HuH-7.5 (cell line): ENCODE results near the gene CDC14A.

Source experiments
- DNase-seq: peaks from one replicate; pipeline ENCODE4 v3.0.0; 2011; ENCODE audit warnings: low spot score

The CDC14A gene

DNA sequence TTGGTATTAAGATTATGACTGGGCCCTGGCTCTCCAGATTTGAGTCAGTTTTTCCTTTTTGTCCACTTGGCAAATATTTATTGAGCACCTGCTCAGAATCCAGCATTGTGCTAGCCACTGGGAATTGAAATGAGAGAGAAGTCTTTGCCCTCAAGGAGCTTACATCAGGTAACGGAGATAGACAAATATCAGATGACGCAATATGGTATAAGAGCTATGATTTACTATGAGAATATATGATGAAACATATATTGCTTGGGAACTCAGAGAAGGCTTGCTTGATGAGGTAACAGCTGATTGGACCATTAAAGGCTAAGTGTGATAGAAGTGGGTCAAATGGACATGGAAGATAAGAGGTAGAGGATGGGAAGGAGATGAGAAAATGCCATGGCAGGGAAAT, 144.6 kb downstream of the CDC14A start:
- no peak for DNase-seq

DNA sequence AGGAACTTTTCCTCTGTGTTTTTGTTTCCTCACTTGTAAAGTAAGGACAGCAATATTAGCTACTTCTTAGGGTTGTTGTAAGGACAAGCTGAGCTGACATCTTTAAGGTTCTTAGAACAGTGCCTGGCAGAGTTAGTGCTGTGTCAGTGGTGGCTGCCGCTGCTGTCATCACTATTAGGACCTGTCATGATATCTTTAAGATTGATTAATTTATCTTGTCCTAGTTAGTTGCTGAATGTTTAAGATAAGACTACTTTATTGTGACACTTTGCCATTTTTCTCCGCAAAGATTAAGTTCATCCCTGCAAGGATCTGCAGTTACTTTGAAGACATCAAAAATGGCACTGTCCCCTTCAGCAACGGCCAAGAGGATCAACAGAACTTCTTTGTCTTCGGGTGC, 145.5 kb downstream of the CDC14A start:
- no peak for DNase-seq

- DNase-seq, result no peak
Observed at GRCh38 chr1:100499194-100499811, 147.0 kb downstream of the CDC14A start.

- DNase-seq, result no peak
Observed at GRCh38 chr1:100502052-100502792, 149.9 kb downstream of the CDC14A start.

DNA sequence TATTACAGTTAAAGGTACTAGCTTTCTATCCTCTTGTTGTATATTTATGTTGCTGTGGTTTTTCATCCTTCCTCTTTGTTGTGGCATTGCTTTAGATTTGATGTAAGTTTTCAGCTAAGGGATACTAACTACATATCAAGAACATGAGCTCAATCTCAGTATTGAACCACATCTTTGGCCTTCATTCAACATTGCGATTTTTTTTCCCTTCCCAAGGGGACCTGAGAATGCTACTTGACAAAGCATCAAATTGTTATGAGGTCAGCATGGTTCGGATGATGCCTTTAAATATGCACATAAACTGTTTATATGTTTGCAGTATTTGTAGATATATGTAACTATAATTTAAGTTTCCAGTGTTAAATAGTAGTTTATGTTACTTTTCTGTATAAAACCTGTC, 153.9 kb downstream of the CDC14A start:
- DNase-seq, result no peak

GRCh38 chr1:100510451-100510850, 158.1 kb downstream of the CDC14A start:
- no peak for DNase-seq

GRCh38 chr1:100511058-100511457, 158.8 kb downstream of the CDC14A start:
- no peak for DNase-seq

DNA sequence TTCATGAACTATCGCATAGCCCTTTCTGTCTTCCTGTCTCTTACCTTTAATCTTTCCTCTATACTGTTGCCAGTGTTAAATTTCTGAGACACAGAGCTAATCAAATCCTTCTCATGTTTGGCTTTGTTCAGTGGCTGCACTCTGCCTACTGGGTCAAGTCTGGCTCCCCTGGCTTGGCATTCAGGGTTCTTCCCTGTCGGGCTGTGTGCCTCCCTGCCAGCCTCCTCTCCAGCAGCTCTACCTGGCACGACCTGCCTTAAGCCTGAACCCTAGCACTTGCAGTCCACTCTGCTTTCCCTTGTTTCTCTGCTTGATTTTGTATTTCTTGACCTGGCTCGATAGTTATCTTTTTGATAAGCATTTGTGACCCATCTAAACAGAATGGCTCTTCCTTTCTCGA, 159.5 kb downstream of the CDC14A start:
- no peak for DNase-seq

DNA sequence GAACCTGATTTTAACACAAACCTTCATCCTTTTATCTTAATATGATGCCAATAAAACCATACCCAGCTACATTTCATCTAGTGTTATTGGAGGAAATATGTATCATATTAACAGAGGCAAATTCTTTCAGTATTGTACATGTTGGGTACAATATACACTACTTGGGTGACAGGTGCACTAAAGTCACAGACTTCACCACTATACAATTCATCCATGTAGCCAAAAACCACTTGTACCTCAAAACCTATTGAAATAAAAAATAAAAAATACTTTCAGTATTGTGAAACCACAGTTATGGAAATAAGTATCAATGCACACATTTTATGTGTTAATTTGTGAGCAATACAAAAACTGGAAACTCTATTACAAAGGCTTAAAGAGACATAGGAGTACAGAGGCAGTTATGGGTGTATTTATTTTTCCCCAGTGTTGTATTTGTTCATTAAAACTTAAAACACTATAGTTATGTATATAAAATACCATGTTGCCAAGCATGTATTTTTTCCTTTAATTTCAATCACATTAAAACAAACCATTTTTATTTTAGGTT, 160.6 kb downstream of the CDC14A start:
- no peak for DNase-seq

DNA sequence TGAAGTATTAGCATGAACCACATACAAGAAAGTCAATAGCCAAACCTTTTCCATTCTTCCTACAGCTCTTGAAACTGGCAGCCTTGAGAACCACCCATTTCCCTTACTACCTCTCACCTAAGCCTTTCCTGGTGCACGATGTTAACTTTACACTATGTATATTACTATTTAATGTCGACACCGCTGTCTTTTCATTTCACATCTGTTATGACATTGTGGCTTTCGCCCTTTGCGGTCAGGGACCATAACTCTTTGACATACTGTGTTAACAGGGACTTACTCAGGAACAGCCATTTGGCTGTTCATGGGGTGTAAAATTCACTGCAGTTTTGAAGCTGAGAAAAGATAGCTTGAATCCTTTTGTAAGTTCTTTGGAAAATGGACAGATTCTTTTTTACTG, 164.6 kb downstream of the CDC14A start:
- DNase-seq, result no peak

GRCh38 chr1:100517515-100517914, 165.2 kb downstream of the CDC14A start:
- DNase-seq, result no peak

DNA sequence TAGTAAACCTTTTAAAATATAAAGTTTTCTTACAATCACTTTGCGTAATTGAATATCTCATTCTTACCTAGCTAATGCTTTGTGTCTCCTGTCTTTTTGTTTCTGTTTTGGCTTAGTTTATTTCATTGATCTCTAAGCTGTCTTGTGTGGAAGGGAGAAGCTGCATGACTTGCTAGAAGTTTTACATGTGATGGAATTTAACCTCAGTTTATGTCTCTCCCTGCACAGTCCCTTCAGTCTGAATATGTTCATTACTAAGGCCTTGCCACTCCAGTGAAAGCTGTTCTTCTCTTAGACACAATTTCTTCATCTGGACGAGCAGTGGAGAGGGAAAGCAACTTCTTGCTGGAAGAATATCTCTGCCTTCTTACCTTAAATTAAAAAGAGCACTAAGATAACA, 165.7 kb downstream of the CDC14A start:
- DNase-seq, result no peak

GRCh38 chr1:100523038-100523652, 170.8 kb downstream of the CDC14A start:
- DNase-seq, result no peak

GRCh38 chr1:100524355-100524754, 172.0 kb downstream of the CDC14A start:
- DNase-seq, result no peak

GRCh38 chr1:100526894-100527293, 174.6 kb downstream of the CDC14A start:
- no peak for DNase-seq

DNA sequence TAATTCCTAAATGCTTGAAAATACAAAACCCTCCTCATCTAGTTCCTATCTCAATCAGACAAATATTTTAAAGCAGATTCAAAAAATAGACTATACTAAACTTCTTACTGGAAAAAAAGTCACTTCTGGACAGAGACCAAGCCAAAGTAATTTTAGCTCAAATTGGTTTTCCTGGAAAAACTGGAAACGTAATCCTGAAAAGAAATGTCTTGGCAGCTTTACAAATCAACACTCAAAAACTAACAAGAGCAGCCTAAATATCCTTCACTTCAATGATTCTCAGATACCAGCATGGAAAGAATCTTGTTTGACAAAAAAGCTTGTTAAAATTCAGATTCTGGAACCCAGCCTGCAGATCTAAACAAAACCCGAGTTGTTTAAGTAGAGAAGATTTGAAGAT, 176.6 kb downstream of the CDC14A start:
- DNase-seq, result no peak

GRCh38 chr1:100530141-100530540, 177.8 kb downstream of the CDC14A start:
- DNase-seq, result no peak

DNA sequence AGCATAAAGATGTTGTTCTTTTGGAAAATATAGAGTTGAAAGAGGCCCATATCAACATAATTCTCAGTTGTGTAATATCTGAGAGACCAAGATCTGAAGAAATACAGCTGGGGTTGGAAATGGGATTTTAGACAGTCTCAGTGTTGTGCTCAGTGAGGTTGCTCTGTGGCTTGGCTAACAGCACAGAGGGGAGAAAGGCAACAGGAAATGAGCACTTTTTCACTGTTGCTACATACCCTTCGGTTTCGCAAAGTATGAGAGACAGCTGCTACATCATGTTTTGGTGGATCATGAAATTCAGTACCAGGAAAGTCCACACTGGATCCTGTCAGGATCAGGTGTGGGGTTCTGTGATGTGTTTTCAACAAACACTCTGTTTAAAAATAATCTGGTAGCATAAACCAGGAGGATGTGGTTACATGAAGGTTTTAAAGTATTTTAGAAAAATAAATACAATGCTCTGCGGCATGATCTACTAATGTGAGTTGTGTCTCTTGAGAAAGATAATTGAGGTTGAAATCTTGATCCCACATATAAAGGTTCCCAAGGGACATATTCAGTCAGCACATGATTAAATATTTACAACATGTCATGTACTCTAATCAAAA, 178.7 kb downstream of the CDC14A start:
- DNase-seq, result no peak

DNA sequence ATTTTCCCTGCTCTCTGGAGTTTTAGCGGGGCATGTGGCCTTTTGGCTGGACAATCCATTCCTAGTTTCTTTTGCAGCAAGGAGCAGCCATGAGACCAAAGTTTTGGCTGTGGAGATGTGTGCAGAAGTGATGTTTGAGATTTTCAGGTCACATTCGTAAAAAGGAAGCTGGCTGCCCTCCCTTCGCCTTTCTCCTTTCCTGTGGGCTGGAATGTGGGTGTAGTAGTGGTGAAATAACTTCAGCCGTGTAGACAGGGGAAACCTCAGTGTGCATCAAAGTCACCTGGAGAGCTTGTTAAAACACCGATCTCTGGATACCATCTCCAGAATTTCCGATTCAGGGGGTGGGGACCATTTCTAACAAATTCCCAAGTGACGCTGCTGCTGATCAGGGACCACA, 180.3 kb downstream of the CDC14A start:
- DNase-seq, result no peak

DNA sequence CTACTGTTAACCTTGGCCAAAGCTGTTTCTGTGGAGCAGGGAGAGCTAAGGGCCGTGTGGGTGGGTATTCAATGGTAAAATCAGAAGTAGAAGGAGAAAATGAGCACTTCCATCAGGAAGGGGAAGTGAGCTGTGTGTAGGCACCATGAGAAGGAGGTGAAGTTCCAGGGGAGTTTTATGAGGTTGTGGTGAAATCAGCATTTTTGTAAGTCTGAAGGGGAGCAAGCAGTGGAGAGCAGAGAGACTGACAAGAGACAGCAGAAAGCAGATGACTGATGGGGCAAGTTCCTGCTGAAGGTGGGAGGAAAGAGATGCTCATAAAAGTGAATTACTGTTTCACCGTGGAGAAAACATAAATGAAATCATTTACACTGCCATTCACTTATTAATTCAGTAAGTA, 183.0 kb downstream of the CDC14A start:
- DNase-seq, result no peak

GRCh38 chr1:100536031-100536430, 183.7 kb downstream of the CDC14A start:
- DNase-seq, result no peak

DNA sequence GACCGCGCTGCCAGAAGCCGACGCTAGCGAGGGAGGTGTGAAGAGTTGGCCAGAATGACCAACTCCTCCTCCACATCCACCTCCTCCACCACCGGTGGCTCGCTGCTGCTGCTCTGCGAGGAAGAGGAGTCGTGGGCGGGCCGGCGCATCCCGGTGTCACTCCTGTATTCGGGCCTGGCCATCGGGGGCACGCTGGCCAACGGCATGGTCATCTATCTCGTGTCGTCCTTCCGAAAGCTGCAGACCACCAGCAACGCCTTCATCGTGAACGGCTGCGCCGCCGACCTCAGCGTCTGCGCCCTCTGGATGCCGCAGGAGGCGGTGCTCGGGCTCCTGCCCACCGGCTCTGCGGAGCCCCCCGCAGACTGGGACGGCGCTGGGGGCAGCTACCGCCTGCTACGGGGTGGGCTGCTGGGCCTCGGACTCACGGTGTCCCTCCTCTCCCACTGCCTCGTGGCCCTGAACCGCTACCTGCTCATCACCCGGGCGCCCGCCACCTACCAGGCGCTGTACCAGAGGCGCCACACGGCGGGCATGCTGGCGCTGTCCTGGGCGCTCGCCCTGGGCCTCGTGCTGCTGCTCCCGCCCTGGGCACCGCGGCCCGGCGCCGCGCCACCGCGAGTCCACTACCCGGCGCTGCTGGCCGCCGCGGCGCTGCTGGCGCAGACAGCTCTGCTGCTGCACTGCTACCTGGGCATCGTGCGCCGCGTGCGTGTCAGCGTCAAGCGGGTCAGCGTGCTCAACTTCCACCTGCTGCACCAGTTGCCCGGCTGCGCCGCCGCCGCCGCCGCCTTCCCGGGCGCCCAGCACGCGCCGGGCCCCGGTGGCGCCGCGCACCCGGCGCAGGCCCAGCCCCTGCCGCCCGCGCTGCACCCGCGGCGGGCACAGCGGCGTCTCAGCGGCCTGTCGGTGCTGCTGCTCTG, 186.9 kb downstream of the CDC14A start:
- no peak for DNase-seq
